ENCODE measurements around the gene UBQLN1.

Gene UBQLN1

DNA sequence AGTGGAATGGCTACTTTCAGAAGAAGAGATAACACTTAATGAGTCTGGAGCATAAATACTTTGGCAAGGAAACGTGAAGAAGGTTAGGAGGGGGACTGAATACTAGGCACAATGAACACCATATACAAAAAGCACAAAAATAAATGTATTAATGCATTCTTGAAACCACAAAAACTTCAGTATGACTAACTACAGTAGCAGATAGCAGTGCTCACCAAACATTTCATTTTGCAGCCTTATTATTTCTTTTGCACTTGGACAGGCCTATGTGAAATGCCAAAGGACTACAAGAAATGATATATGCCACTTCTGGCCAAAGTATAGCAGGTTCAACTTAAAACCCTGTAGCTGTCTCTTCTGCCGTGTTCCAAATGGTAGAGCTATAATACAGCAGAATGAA lies 26.3 kb downstream of the UBQLN1 start:
- DNase-seq, result no peak

GRCh38 chr9:83680233-83680632 lies 27.5 kb downstream of the UBQLN1 start:
- DNase-seq, result no peak

DNA sequence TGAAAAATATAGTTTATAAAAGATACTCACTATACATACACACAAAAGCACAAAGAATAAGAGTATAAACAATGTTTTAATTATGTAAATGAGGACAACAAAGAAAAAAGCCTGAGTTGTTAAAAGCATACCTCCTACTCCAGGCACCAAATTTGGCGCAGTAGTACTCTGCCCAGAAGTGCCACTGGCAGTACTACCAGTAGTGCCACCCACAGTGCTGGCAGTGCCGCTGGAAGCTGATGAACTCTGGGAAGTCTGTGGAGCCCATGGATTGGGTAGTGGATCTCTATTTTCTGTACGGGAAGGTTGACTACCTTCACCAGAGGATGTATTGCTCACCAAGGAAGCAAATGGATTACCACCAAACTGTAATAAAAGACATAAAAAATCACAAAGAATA lies 30.2 kb downstream of the UBQLN1 start:
- no peak for DNase-seq

DNA sequence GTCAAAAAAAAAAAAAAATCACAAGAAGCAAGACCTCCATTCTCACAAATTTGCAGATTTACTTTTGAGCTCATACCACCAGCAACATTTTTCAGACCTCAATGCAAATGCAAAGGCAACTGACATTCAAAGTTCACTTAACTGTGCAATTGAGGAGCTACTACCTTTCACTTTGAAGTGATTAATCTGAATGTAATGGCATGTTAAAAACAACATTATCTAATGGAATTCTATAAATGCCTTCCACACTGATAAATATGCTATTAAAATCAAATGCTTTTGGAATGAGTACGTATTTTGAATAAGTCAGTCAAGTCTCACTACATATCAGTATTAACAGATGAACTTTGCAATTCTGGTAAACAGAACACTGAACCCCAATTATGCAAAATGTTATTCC lies 32.3 kb downstream of the UBQLN1 start:
- DNase-seq, result peak; percentile 51

GRCh38 chr9:83671451-83671850 lies 36.3 kb downstream of the UBQLN1 start:
- DNase-seq, result no peak

- no peak for DNase-seq
Measured at GRCh38 chr9:83670381-83670780, 37.4 kb downstream of the UBQLN1 start.

- DNase-seq, result no peak
Measured at GRCh38 chr9:83669067-83669466, 38.7 kb downstream of the UBQLN1 start.

DNA sequence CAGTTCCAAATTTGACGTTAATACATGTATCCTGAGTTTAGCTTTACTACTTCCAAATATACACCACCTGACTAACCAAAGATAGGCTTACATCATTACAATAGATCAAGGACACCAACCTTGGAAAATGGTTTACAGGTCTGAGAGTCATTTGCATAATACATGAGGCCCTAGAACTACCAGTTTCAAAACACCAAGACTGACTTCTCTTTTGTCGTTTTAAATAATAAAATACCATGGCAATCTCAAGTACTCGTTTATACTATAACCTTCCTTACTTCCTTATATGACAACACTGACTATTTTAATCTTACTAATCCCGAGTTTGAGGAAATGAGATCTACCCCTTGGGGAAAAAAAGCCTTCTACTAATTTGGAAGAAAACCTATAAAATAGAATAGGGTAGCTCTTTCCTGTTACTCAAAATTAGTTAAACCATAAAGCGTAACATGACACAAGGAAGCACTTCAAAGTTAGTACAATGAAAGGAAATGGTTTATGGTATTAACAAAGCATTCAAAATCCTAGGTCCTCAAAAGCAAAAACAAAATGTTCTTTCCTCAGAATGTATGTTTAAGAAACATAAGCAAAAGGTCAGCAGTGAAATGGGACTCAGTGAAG lies 42.1 kb downstream of the UBQLN1 start:
- no peak for DNase-seq

GRCh38 chr9:83662933-83663332 lies 44.8 kb downstream of the UBQLN1 start:
- no peak for DNase-seq

DNA sequence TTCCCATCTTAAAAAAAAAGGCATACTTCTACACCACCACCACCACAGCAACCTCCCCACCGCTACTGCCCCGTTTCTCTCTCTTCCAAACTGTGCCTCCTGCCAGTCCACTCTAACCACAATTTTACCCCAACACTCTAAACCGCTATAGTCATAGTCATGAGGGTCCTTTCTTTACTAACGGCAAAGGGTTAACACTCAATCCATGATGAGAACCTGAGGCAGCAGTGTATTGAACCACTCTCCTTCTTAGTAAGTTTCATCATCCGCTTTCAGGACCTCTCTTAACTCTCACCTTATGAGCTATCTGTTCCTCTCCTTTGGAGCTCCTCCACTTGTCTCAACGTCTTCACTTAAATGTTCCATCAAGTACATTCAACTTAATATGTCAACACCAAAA lies 50.8 kb downstream of the UBQLN1 start:
- DNase-seq, result no peak

DNA sequence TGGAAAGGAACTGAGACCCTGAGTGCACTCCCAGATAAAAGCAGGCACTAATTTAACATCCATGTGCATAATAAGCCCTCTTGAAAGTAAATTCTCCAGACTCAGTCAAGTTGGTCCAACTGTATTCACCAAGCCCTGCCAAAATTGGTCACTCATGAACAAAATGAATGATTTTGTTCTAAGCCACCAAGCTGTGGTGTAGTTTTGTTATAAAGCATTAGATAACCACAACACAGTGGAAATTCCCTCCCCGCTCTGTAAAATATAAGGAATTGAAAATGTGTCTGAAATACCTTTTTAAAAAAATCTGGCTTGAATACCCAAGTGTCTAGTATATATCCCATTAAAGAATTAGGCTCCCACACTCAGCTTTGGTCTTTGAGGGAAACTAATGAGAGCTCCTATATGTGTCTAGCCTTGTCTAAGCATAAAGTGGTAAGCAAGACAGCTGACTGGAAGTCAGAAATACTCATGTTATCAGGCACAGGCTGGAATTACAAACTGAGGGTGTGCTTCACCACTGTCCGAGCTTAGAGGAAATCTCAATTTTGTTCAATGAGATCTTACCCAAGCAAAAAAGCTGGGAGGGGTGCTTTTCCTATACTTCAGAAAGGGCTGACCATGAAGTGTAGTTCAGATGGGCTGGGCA lies 51.6 kb downstream of the UBQLN1 start:
- DNase-seq, result no peak

DNA sequence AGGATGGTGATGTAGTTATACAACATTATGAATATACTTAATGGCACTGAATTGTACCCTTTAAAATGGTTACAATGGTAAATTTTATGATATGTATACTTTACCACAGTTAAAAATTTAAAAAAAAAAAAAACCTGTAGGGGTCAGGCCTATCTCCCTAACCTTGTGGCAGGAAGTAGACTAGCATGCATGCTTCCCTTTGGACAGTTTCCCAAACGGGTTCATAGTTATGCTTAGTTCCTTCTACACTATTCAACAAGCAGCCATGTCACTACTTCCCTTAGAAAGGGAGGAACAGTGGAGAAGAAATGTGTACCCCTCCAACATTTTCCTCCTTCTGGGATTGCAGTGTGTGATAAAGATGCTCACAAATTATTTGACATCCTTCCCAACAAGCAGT lies 52.3 kb downstream of the UBQLN1 start:
- no peak for DNase-seq

DNA sequence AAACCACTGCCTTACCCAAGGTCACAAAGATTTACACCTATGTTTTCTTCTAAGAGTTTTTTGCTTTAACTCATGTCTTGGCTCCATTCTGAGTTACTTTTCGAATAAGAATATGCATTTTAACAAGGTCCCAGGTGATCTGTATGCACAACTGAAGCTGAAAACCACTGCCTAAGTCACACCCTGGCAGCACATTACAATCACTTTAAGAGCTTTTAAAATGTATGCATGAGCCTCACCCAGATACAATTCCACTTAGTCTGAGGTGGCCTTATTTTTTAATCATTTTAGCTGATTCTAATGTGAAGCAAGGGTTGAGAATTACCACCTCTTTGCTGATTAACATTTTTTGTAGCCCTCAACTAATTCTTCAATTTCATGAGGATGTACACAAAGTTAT lies 55.3 kb downstream of the UBQLN1 start:
- no peak for DNase-seq

DNA sequence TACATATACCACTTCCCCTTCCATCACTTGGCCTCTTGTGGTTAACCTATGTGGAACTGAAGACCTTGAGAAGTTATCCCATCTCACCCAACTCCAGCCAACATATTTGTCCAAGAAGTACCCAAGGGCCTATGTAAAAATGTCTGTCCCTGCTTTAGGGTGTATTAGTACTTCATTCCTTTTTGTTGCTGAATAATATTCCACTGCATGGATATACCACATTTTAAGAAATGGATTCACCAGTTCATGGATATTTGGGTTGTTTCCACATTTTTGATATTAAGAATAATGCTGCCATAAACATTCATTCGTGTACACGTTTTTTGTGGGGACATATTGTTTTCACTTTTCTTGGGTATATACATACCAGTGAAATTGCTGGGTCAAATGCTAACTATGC lies 56.2 kb downstream of the UBQLN1 start:
- DNase-seq, result no peak

DNA sequence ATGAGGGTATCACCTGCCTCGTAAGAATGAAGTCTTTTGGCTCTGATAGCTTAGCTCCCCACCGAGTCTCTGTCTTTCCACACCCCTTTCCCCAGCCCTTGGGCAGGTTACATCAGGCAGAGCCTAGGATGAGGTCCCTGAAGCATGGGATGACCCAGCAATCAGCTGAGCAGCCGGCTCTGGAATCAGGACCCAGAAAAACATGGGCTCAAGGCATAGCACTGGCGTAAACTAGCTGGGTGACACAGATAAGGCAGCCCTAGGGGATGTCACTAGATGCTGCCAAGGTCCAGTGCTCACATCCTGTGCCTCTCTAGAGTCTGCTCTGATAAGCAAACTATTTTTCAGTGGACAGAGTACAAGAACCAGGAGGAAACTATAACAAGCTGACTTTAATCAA lies 58.2 kb downstream of the UBQLN1 start:
- no peak for DNase-seq

GRCh38 chr9:83649080-83649479 lies 58.7 kb downstream of the UBQLN1 start:
- DNase-seq, result peak; percentile 48

DNA sequence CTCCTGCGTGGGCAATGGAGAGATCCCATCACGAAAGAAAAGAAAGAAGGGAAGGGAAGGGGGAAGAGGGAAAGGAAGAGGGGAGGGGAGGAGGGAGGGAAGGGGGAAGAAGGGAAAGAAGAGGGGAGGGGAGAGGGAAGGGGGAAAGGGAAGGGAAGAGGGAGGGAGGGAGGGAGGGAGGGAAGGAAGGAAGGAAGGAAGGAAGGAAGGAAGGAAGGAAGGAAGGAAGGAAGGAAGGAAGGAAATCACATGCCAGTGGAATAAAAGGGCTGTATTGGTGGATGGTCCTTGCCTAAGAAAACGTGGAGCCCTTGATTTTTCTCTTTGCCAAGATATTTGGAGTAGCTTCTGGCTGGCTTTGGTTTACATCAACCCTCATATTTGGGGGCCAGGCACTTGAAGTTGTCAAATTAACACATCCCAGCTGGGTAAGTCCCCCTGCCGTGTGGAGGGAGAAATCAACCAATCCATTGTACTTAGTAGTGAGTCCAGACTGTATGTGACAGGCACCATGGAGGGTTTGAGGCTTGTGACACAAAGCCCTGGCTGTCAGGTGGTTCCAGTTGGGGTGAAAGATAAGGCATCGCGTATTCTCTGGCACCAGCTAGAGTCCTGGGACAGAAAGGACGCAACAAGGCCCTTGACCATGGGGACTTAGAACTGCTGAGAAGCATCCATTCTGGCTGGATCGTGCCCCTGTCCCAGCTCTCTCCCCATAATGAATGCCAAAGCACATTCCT lies 61.1 kb downstream of the UBQLN1 start:
- no peak for DNase-seq

DNA sequence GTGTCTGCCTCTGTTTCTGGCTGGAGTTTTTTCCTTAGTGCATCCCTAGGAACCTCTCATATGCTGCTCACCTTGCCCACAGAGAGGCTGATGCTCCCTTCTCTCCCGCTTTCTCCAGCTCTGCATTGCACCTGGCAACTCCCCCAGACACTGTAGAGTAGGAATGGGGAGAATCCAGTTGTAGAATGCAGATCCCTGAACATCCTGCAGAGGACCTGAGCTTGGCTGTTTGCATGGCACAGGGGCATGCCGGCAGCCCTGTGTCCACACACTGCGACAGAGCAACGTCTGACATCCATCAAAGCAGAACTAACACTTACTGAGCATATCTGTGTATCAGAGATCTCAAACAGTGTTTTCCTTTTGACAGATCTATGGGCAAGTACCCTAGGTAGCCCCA lies 65.0 kb downstream of the UBQLN1 start:
- no peak for DNase-seq

GRCh38 chr9:83639266-83639665 lies 68.5 kb downstream of the UBQLN1 start:
- no peak for DNase-seq

- no peak for DNase-seq
Measured at GRCh38 chr9:83637389-83637788, 70.4 kb downstream of the UBQLN1 start.

GRCh38 chr9:83636813-83637212 lies 70.9 kb downstream of the UBQLN1 start:
- DNase-seq, result no peak

DNA sequence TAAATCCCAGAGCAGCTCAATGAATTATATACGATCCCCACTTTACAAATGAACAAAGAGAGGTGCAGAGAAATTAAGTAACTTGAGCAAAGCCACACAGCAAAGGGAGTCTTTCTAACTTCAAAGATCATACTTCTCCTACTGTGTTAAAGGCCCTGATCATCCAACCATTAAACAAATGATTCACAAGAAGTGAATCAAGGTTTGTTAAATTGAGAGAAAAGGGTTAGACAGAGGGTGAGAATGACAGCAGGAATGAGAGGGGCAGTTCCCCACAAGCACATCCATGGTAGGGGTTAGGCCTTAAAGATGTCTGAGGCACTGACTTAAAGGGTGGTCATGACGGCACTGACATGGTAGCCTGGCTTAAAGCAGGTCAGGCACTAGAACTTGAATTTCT lies 74.1 kb downstream of the UBQLN1 start:
- DNase-seq, result no peak

DNA sequence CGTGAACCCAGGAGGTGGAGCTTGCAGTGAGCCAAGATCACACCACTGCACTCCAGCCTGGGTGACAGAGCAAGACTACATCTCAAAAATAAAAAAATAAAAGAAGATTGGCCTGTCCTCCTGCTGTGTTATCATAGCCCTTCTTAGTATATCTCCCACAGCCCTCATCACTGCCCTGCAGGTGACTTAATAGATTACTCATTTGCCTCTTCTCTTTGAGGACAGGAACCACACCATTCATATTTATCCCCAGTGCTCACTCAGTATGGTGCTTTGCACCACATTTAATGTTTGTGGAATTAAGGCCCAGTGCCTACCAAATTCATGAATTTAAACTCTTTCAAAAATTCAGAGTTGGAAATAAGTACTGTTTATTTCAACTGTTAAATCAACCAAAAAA lies 74.5 kb downstream of the UBQLN1 start:
- no peak for DNase-seq

DNA sequence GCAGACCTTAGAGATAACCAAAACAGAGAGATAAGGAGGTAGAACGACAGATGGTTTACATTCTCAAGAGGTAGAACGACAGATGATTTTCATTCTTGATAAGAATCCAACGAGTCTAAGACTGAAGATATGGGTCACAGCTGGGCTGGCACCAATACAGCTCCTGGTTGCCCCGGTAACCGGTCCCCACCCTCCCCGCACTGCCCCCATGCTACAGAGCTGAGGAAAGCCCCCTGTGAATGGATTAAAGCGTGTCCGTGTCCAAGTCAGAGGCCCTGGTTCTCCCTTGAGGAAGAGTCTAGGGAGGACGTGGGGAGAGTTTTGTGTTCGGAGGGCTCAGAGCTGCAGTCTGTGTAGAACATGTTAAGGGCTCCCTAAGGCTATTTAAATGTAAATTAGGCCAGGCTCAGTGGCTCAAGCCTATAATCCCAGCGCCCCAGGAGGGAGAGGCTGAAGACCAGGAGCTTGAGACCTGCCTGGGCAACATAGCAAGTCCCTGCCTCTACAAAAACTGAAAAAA lies 76.8 kb downstream of the UBQLN1 start:
- no peak for DNase-seq

Measured in EL (cell line).